Measurements from ENCODE around the gene NOG. TPM values are rescaled to one million over a fixed set of nuclear protein-coding genes. Genes with fewer than 3 reads are reported as not detected.

Gene NOG
- total and polyA plus RNA-seq, 10 of the 15 experiments (the other 5 are each of a cell fraction or from before 2014, with no cell fraction given): 0.10 TPM; not detected in 9

DNA sequence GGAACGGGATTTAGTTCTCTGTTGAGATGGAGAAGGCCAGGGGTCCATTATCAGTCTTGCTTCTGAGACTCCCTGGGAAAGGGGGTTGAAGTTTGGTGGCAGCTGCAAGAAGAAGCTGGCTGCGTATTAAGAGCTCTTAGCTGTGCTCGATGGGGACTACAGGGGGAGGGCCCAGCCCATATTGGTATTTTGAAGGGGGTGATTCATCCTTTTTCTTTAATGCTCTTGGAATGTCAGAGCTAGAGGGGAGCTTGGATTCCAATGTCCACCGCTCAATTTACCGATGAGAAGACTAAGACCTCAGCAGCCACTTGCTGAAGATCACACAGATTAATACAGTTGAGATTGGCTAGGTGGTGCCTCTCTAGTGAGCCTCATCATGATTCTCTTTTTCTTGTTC is 5.0 kb downstream of the NOG start (continued):
- TF ChIP-seq BCL3 (IDR thresholded peaks at IDR 0.05; ENCODE audit: borderline replicate concordance, insufficient read depth, low read depth, low read length, poor library complexity, severe bottlenecking): no peak
- TF ChIP-seq TCF3 (IDR thresholded peaks at IDR 0.05; ENCODE audit: borderline replicate concordance, insufficient read depth, low read depth, low read length): no peak
- TF ChIP-seq MYB (IDR thresholded peaks at IDR 0.05; ENCODE audit: borderline replicate concordance, low read depth, low read length): no peak
- TF ChIP-seq MEF2A (IDR thresholded peaks at IDR 0.05; ENCODE audit: insufficient read depth, low read depth, low read length): no peak
- TF ChIP-seq SUPT20H (IDR thresholded peaks at IDR 0.05; ENCODE audit: borderline replicate concordance, control insufficient read depth, low read depth, low read length): no peak

DNA sequence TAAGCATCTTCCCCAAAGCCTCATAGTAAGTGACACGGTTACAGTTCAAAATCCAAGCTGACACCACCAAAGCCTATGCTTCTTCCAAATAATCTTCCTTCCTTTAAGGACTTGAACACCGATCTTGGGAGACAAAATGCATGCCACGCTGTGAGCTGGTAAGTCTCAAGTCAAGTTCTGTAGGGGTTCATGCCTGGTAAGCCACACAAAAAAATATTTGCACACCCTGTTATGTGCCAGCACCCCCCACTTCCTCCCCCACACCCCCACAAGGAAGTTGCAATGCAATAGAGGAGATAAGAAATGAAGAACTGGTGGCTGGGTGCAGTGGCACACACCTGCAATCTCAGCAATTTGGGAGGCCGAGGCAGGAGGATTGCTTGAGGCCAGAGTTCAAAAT is 5.6 kb downstream of the NOG start:
- no peak for DNase-seq (ENCODE audit: low read depth, low spot score)
- H3K4me3 ChIP-seq: no peak overlapping the region
- ATAC-seq: no peak
- no peak overlapping the region for H3K27ac ChIP-seq (ENCODE audit: control insufficient read depth, insufficient read depth)
- no peaks in the 10 kb centered on the region for H3K4me1 ChIP-seq (ENCODE audit: control insufficient read depth, insufficient read depth, low read length)
- no peak overlapping the region for H3K9ac ChIP-seq (ENCODE audit: control insufficient read depth, insufficient read depth, low read length)
- H4K20me1 ChIP-seq (ENCODE audit: control insufficient read depth, insufficient read depth): no peaks in the 10 kb centered on the region
- no peak for TF ChIP-seq CBFB (IDR thresholded peaks at IDR 0.05; ENCODE audit: low read depth)
- no peak for TF ChIP-seq NRF1 (conservative IDR thresholded peaks at IDR 0.05; ENCODE audit: low read depth, low read length)
- TF ChIP-seq MEF2B (IDR thresholded peaks at IDR 0.05; ENCODE audit: partially characterized antibody, poor library complexity, severe bottlenecking): no peak
- no peak overlapping the region for H2AFZ ChIP-seq (ENCODE audit: control insufficient read depth, low read depth, low read length)
- no peaks in the 10 kb centered on the region for H3K9me3 ChIP-seq (replicated peaks; ENCODE audit: control insufficient read depth, insufficient read depth, low read length)
- H3K79me2 ChIP-seq (ENCODE audit: control insufficient read depth, insufficient read depth, low read length): no peaks in the 10 kb centered on the region
- intact Hi-C loops (cut with micrococcal nuclease; ENCODE audit: unreplicated experiment) (no loop called here), in situ Hi-C loops (cut with MboI) (no loop called here)
- ChIA-PET SMC1A (ENCODE audit: uncharacterized antibody, unreplicated experiment) (interaction anchor here (0.6 to 0.8 kb wide), 2 partner anchors 57 to 117 kb away, joined by 3 to 4 read pairs; no protein-coding TSS in a partner anchor), POLR2A (no interaction called here), RAD21 (ENCODE audit: unreplicated experiment) (no interaction called here), CTCF (no interaction called here)
- no peak for FAIRE-seq
- no peaks in the 10 kb centered on the region for H3K36me3 ChIP-seq (ENCODE audit: control insufficient read depth in 2 of 2, insufficient read depth in 2 of 2, low read length in 1 of 2)
- H3K4me2 ChIP-seq (ENCODE audit: control insufficient read depth, insufficient read depth): no peak overlapping the region
- BruUV-seq (replicated peaks): no TSS peak
- 34% methylated on average over 4 of the region's 4 CpGs for WGBS (ENCODE audit: insufficient coverage, insufficient replicate concordance, low lambda C conversion rate, missing lambda C conversion rate)
- H3K27me3 ChIP-seq (replicated peaks in 1 of 2; ENCODE audit: control insufficient read depth in 2 of 2, insufficient read depth in 2 of 2, low read length in 1 of 2): peaks cover 9 to 21% of the 10 kb centered on the region in 2 experiments
